ENCODE results near the gene BLOC1S1. TPM values are rescaled to one million over a fixed set of nuclear protein-coding genes. Genes with fewer than 3 reads are reported as not detected.

The BLOC1S1 gene
- total and polyA plus RNA-seq, 12 donors: 68.3 to 515 (median 105) TPM

GRCh38 chr12:55707841-55708694, 7.8 kb upstream of the BLOC1S1 start, which contains the start of gene ITGA7:
Gene ITGA7, minus strand, starts transcription at chr12:55707904. Its CDS starts 222 bp downstream, at chr12:55707682.
- H3K4me1 ChIP-seq: peaks cover 0 to 60% (median 37%) of the 10 kb centered on the region in 9 donors
- H3K9me3 ChIP-seq: no peaks in the 10 kb centered on the region
- peaks cover 0 to 20% (median 0%) of the 10 kb centered on the region in 7 donors for H3K27me3 ChIP-seq
- peak within 1 kb of the TSS; percentile 41 to 87 (median 72) for H3K4me3 ChIP-seq
- ATAC-seq (peak; percentile 43 to 73 (median 56)), DNase-seq (peak; percentile 82 to 87)
- TF ChIP-seq CTCF (IDR thresholded peaks at IDR 0.05): no peak
- no peaks in the 10 kb centered on the region for H3K36me3 ChIP-seq
- WGBS, 2 donors: 0 to 1% methylated on average over 37 to 39 of the region's 39 CpGs
- intact Hi-C loops (cut with DNase I): loop anchor here in 1 of 10 donors (2.0 kb wide), 1 partner anchor 21 kb away; the partner anchor contains the start of gene CD63
- peak within 1 kb of the TSS; percentile 69 to 98 (median 89) for H3K27ac ChIP-seq

- no peaks in the 10 kb centered on the region for H3K36me3 ChIP-seq
- no peak for TF ChIP-seq CTCF (IDR thresholded peaks at IDR 0.05)
- ATAC-seq (peak; percentile 49 to 65 (median 58)), DNase-seq (peak; percentile 57 to 78)
- peaks cover 0 to 61% (median 39%) of the 10 kb centered on the region in 9 donors for H3K4me1 ChIP-seq
- 0 to 1% methylated on average over 3 of the region's 3 CpGs for WGBS, 2 donors
- peak overlapping the region; percentile 69 to 98 (median 89) for H3K27ac ChIP-seq
- intact Hi-C loops (cut with DNase I): loop anchor here in 1 of 10 donors (2.0 kb wide), 1 partner anchor 20 kb away; the partner anchor contains the start of gene CD63
- H3K4me3 ChIP-seq: peak overlapping the region; percentile 41 to 87 (median 72)
- H3K9me3 ChIP-seq: no peaks in the 10 kb centered on the region
- H3K27me3 ChIP-seq: peaks cover 0 to 20% (median 0%) of the 10 kb centered on the region in 7 donors
Observed at GRCh38 chr12:55708695-55709233, 7.1 kb upstream of the BLOC1S1 start.

- Histone ChIP-seq H3K4me1 (peaks cover 11 to 64% (median 52%) of the 10 kb centered on the region in 9 donors), H3K4me3 (peak overlapping the region; percentile 22 to 87 (median 70)), H3K9me3 (no peaks in the 10 kb centered on the region), H3K36me3 (no peaks in the 10 kb centered on the region), H3K27ac (peak overlapping the region; percentile 67 to 98 (median 89)), H3K27me3 (peaks cover 0 to 6% (median 0%) of the 10 kb centered on the region in 7 donors)
- ATAC-seq (peak; percentile 30 to 66 (median 52)), DNase-seq (peak; percentile 51 to 83)
- WGBS, 2 donors: 30 to 40% methylated on average over 4 of the region's 4 CpGs
- intact Hi-C loops (cut with DNase I): no loop called here
- no peak for TF ChIP-seq CTCF (IDR thresholded peaks at IDR 0.05)
Observed at GRCh38 chr12:55711786-55712553, 3.9 kb upstream of the BLOC1S1 start.
